ENCODE data around the gene CLDN19. TPM values are rescaled to one million over a fixed set of nuclear protein-coding genes. Genes with fewer than 3 reads are reported as not detected.

CLDN19 gene
- total and polyA plus RNA-seq, 2 of the 8 experiments (the other 6 are each of a cell fraction or from before 2014, with no cell fraction given) = 9.7 to 17.2 TPM

DNA sequence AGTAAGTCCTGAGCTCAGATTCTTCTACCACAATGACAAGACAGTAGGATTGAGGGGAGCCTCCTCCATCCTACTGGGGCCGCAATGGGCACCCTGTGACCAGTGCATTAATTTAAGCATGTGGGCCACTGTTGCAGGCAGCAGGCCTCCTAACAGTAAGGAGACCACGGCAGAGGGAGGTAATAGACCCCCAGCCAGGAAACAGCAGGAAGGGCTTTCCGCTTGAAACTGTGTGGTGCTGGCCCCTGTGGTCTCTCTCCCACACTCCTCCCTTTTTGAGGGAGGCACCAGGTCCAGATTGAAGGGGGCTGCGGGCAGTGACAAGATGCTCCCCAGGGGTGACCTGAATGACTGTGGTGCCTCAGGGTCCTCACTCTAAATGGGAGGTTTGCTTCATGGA lies 1.7 kb upstream of the CLDN19 start (continued):
- no peak for TF ChIP-seq NANOG (IDR thresholded peaks at IDR 0.05; ENCODE audit: insufficient read depth, low read depth, low read length, poor library complexity, severe bottlenecking)
- no peak for TF ChIP-seq RFX5 (IDR thresholded peaks at IDR 0.05; ENCODE audit: borderline replicate concordance, low read depth, low read length)
- no peak for TF ChIP-seq KDM4A (IDR thresholded peaks at IDR 0.05; ENCODE audit: low read depth, low read length, severe bottlenecking)
- TF ChIP-seq GABPA (IDR thresholded peaks at IDR 0.05; ENCODE audit: borderline replicate concordance, insufficient read depth, low read length) = no peak
- no peak for TF ChIP-seq SIN3A (conservative IDR thresholded peaks at IDR 0.05 in 1 of 2, IDR thresholded peaks at IDR 0.05 in 1 of 2; ENCODE audit: low read depth in 1 of 2, low read length in 2 of 2)
- no peak for TF ChIP-seq POLR2AphosphoS5 (IDR thresholded peaks at IDR 0.05; ENCODE audit: low read depth, low read length)

Data from H1 (cell line).